GM13977 (cell line): ENCODE measurements around the gene SIGLEC7.

Source experiments
- DNase-seq: peaks from one replicate; pipeline ENCODE4 v3.0.0; 2012; ENCODE audit warnings: low spot score
- CTCF ChIP-seq: IDR thresholded peaks from 2 replicates; pipeline ENCODE4 v1.5.1; 2012; ENCODE audit warnings: mild to moderate bottlenecking, control low read depth; ENCODE audit not compliant: insufficient read depth; ENCODE audit errors: extremely low read depth, missing control alignments
- in situ Hi-C: fragments of 300-500 bp; cut with MboI; formaldehyde crosslinking; loops from one replicate; pipeline ENCODE4 v1.12.0; 2022; ENCODE audit warnings: low sequenced_read_pairs, low pct_unique_long_range_greater_than_20kb, mixed read lengths, inconsistent platforms; ENCODE audit not compliant: unreplicated experiment

SIGLEC7 gene

GRCh38 chr19:51122112-51122981 is 19.8 kb upstream of the SIGLEC7 start:
- in situ Hi-C loops: no loop called here
- no peak for DNase-seq
- no peak for TF ChIP-seq CTCF

- no peak for DNase-seq
- no peak for TF ChIP-seq CTCF
- in situ Hi-C loops: no loop called here
These were observed 18.7 kb upstream of the SIGLEC7 start for GRCh38 chr19:51123381-51123800.

GRCh38 chr19:51123802-51124201 is 18.3 kb upstream of the SIGLEC7 start:
- TF ChIP-seq CTCF: no peak
- DNase-seq: no peak
- in situ Hi-C loops: no loop called here

GRCh38 chr19:51124216-51124615 is 17.9 kb upstream of the SIGLEC7 start:
- no peak for TF ChIP-seq CTCF
- no peak for DNase-seq
- in situ Hi-C loops: no loop called here

- in situ Hi-C loops: no loop called here
- no peak for TF ChIP-seq CTCF
- no peak for DNase-seq
These were observed 17.4 kb upstream of the SIGLEC7 start, which contains the start of gene SIGLEC9 for GRCh38 chr19:51124729-51125128. SIGLEC9 (plus strand) TSS chr19:51124906; CDS start chr19:51124975, 69 bp downstream.

- in situ Hi-C loops: no loop called here
- no peak for DNase-seq
- TF ChIP-seq CTCF: no peak
These were observed 16.6 kb upstream of the SIGLEC7 start for GRCh38 chr19:51125421-51126075.
